HEK293 (cell line): ENCODE measurements around the gene DNAJC21.
A peak's percentile ranks its signal among the peaks of the same experiment; 100 is the strongest.

Experiments used
- ZNF10 ChIP-seq: fragments of 450-650 bp; formaldehyde crosslinking; IDR thresholded peaks from 2 replicates; pipeline ENCODE4 v1.5.1; 2017; ENCODE audit warnings: missing biosample characterization, missing genetic modification characterization
- ZNF274 ChIP-seq, 2 experiments: fragments of 200-500 bp in 1 of 2; fragments of 450-650 bp in 1 of 2; sonication (Bioruptor generic) in 1 of 2; formaldehyde crosslinking in 1 of 2; IDR thresholded peaks; 2 replicates each; pipeline versions ENCODE4 v1.5.1 to v1.6.1; 2014 to 2016; ENCODE audit warnings: borderline replicate concordance in 1 of 2, inconsistent platforms in 1 of 2, low read length in 1 of 2, missing biosample characterization in 1 of 2, missing genetic modification characterization in 1 of 2
- ZNF324 ChIP-seq: fragments of 450-650 bp; formaldehyde crosslinking; IDR thresholded peaks from 2 replicates; pipeline ENCODE4 v1.5.1; 2016; ENCODE audit warnings: missing biosample characterization, missing genetic modification characterization
- ZNF350 ChIP-seq: fragments of 450-650 bp; formaldehyde crosslinking; IDR thresholded peaks from 2 replicates; pipeline ENCODE4 v1.5.0; 2017; ENCODE audit warnings: missing biosample characterization, mild to moderate bottlenecking, missing genetic modification characterization
- ZNF624 ChIP-seq: fragments of 450-650 bp; formaldehyde crosslinking; IDR thresholded peaks from 2 replicates; pipeline ENCODE4 v1.5.1; 2017; ENCODE audit warnings: missing biosample characterization, missing genetic modification characterization
- TF ChIP-seq, protein P1 (sequence below): fragments of 450-650 bp; formaldehyde crosslinking; IDR thresholded peaks from 2 replicates; pipeline ENCODE4 v1.5.1; 2016; ENCODE audit warnings: missing biosample characterization, missing genetic modification characterization

- TF ChIP-seq ZNF624 (tag by site-specific recombination), result no peak
- TF ChIP-seq, protein P1, sequence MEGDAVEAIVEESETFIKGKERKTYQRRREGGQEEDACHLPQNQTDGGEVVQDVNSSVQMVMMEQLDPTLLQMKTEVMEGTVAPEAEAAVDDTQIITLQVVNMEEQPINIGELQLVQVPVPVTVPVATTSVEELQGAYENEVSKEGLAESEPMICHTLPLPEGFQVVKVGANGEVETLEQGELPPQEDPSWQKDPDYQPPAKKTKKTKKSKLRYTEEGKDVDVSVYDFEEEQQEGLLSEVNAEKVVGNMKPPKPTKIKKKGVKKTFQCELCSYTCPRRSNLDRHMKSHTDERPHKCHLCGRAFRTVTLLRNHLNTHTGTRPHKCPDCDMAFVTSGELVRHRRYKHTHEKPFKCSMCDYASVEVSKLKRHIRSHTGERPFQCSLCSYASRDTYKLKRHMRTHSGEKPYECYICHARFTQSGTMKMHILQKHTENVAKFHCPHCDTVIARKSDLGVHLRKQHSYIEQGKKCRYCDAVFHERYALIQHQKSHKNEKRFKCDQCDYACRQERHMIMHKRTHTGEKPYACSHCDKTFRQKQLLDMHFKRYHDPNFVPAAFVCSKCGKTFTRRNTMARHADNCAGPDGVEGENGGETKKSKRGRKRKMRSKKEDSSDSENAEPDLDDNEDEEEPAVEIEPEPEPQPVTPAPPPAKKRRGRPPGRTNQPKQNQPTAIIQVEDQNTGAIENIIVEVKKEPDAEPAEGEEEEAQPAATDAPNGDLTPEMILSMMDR (tag by site-specific recombination), result peak; percentile 78
- no peak for TF ChIP-seq ZNF350 (tag by site-specific recombination)
- TF ChIP-seq ZNF324 (tag by site-specific recombination), result no peak
- TF ChIP-seq ZNF274 (IDR thresholded peaks at IDR 0.05; ENCODE audit: low read length), result no peak
- TF ChIP-seq ZNF274 (tag by site-specific recombination; IDR thresholded peaks at IDR 0.05; ENCODE audit: borderline replicate concordance), result no peak
- TF ChIP-seq ZNF10 (tag by site-specific recombination), result no peak
Measured at GRCh38 chr5:34898258-34898895, 31.0 kb upstream of the DNAJC21 start.
